Memory B cell (primary cell): ENCODE data around the gene CNTNAP2.
A peak's percentile ranks its signal among the peaks of the same experiment; 100 is the strongest.

Experiments
- ATAC-seq: fragments of 150-1000 bp; cut with Tn5 transposase; 2 replicates; pipeline ENCODE4 v1.10.0; 2021; ENCODE audit warnings: low read depth, mild to moderate bottlenecking, moderate library complexity
- DNase-seq, 2 donors: peaks; one replicate each; pipeline ENCODE4 v3.0.0; 2022; ENCODE audit warnings: low spot score in 2 of 2
- H3K27ac Mint-ChIP-seq: one replicate; pipeline ENCODE4 v1.8.0; 2022; ENCODE audit warnings: mild to moderate bottlenecking, moderate library complexity, mixed read lengths
- H3K27me3 Mint-ChIP-seq: one replicate; pipeline ENCODE4 v1.8.0; 2022; ENCODE audit warnings: mixed read lengths
- H3K36me3 Mint-ChIP-seq: one replicate; pipeline ENCODE4 v1.8.0; 2022; ENCODE audit warnings: mild to moderate bottlenecking, mixed read lengths
- H3K4me1 Mint-ChIP-seq: one replicate; pipeline ENCODE4 v1.8.0; 2022; ENCODE audit warnings: mixed read lengths
- H3K4me3 Mint-ChIP-seq: one replicate; pipeline ENCODE4 v1.8.0; 2022; ENCODE audit warnings: mild to moderate bottlenecking, moderate library complexity, mixed read lengths
- H3K9me3 Mint-ChIP-seq: one replicate; pipeline ENCODE4 v1.8.0; 2022; ENCODE audit warnings: mixed read lengths

CNTNAP2 gene

GRCh38 chr7:146116521-146117222, at the start of gene CNTNAP2:
TSS of gene CNTNAP2 (plus strand) at chr7:146116801. CDS start at chr7:146116877, 76 bp downstream.
- peaks cover 17% of the 10 kb centered on the region for H3K27me3 Mint-ChIP-seq
- H3K27ac Mint-ChIP-seq: no peak within 1 kb of the TSS
- H3K4me1 Mint-ChIP-seq: peaks cover 12% of the 10 kb centered on the region
- DNase-seq: no peak
- H3K36me3 Mint-ChIP-seq: no peaks in the 10 kb centered on the region
- H3K4me3 Mint-ChIP-seq: peak within 1 kb of the TSS; percentile 73
- ATAC-seq: no peak
- no peaks in the 10 kb centered on the region for H3K9me3 Mint-ChIP-seq

- Mint-ChIP-seq H3K4me1 (no peaks in the 10 kb centered on the region), H3K4me3 (no peak overlapping the region), H3K36me3 (no peaks in the 10 kb centered on the region), H3K9me3 (no peaks in the 10 kb centered on the region), H3K27me3 (peaks cover 2% of the 10 kb centered on the region), H3K27ac (no peak overlapping the region)
- ATAC-seq: no peak
- no peak for DNase-seq
Observed at GRCh38 chr7:146067880-146068279, 48.7 kb upstream of the CNTNAP2 start.

GRCh38 chr7:146074195-146074765, 42.3 kb upstream of the CNTNAP2 start:
- H3K9me3 Mint-ChIP-seq: no peaks in the 10 kb centered on the region
- H3K27ac Mint-ChIP-seq: no peak overlapping the region
- no peaks in the 10 kb centered on the region for H3K4me1 Mint-ChIP-seq
- H3K4me3 Mint-ChIP-seq: no peak overlapping the region
- H3K36me3 Mint-ChIP-seq: no peaks in the 10 kb centered on the region
- peaks cover 5% of the 10 kb centered on the region for H3K27me3 Mint-ChIP-seq
- ATAC-seq (no peak), DNase-seq (no peak)

DNA sequence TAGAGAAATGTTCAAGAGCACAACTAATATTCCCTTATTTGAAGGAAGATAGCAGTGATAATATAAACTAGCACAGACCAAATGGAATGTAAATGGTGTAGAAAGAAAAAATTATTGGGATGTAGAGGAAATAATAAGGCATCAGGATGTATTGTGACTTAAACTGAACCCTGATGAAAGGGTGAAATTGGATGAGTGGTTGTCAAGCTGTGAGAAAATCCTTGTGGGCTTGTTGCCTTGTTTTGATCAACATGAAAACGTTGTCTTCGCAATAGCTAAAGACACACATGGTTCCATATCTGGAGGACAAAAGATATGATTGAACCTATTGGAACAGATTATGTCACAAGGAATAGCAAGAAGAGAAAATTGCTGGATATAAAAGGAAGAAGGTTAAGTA, 40.3 kb upstream of the CNTNAP2 start:
- H3K36me3 Mint-ChIP-seq: no peaks in the 10 kb centered on the region
- H3K27ac Mint-ChIP-seq: no peak overlapping the region
- no peaks in the 10 kb centered on the region for H3K4me1 Mint-ChIP-seq
- H3K4me3 Mint-ChIP-seq: no peak overlapping the region
- no peaks in the 10 kb centered on the region for H3K9me3 Mint-ChIP-seq
- no peak for DNase-seq
- ATAC-seq: no peak
- H3K27me3 Mint-ChIP-seq: peaks cover 3% of the 10 kb centered on the region

DNA sequence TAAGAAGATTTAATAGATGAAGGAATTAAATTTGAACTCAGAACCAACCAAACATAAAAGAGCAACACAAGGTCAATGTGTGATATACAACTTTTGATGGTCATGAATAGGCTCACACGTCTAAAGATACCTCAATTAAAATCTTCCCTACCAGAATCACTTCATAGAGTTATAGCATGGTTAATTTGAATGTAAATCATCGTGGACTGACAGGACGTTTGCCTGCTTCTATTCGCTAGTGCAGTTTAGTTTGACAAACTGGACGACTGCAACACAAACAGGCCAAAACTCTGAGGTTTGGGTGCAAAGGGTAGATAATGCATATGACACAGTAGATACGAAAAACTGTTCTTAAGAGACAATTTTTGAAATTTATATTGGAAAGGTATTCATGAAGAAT, 32.5 kb upstream of the CNTNAP2 start:
- Mint-ChIP-seq H3K27ac (no peak overlapping the region), H3K4me3 (no peak overlapping the region), H3K27me3 (no peaks in the 10 kb centered on the region), H3K4me1 (no peaks in the 10 kb centered on the region), H3K36me3 (no peaks in the 10 kb centered on the region), H3K9me3 (no peaks in the 10 kb centered on the region)
- ATAC-seq: no peak
- DNase-seq: no peak

DNA sequence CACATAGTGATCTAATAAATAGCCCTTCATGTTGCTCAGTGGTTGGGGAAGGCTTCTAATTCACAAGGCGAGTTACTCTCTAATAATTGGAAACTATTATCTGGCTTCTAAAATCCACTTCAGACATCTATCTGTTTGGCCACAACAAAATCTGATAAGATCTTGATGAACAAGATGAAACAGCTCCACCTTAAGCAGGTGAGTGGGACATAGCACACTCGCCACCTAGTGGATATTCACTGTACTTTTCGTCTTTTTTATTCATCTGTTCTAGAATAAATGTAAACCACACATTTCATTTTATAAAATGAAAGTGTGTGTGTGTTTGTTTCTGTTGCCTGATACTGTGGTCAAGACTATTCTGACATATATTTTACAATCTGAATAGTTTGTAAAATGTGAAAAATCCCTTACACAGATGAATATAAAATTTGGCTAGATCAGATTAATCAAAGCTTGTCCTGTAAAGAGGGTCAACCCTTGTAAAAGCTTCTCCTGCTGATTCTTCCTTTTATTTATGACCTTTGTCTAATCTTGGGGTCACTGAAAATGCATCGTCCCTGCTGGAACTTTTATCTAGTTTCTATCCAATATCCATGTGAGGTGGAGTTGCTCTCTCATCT, 26.5 kb upstream of the CNTNAP2 start:
- no peaks in the 10 kb centered on the region for H3K4me1 Mint-ChIP-seq
- H3K36me3 Mint-ChIP-seq: no peaks in the 10 kb centered on the region
- H3K27me3 Mint-ChIP-seq: no peaks in the 10 kb centered on the region
- ATAC-seq: no peak
- no peak overlapping the region for H3K4me3 Mint-ChIP-seq
- no peaks in the 10 kb centered on the region for H3K9me3 Mint-ChIP-seq
- no peak overlapping the region for H3K27ac Mint-ChIP-seq
- peak in 1 of 2 donors; percentile 14 for DNase-seq

DNA sequence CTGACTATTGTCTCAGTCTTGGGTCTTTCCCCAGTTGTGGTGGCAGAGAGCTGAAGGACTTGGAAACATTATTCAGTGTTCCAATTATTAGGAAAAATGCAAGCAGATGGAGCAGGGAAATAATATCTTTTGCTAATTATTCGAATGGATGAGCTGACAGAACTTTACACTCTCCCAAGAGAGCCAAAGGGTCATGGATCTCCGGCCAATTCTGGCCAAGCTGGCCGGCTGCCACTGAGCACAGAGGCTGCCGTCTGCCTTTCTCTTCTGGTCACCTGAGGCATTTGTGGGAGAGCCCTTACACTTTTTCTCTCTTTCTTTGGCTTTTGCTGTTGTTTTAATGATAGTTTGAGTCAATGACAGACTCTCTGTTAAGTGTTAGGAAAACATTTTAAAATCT, 22.2 kb upstream of the CNTNAP2 start:
- no peak for DNase-seq
- ATAC-seq: no peak
- H3K4me1 Mint-ChIP-seq: no peaks in the 10 kb centered on the region
- no peaks in the 10 kb centered on the region for H3K36me3 Mint-ChIP-seq
- no peak overlapping the region for H3K27ac Mint-ChIP-seq
- H3K4me3 Mint-ChIP-seq: no peak overlapping the region
- no peaks in the 10 kb centered on the region for H3K27me3 Mint-ChIP-seq
- no peaks in the 10 kb centered on the region for H3K9me3 Mint-ChIP-seq

DNA sequence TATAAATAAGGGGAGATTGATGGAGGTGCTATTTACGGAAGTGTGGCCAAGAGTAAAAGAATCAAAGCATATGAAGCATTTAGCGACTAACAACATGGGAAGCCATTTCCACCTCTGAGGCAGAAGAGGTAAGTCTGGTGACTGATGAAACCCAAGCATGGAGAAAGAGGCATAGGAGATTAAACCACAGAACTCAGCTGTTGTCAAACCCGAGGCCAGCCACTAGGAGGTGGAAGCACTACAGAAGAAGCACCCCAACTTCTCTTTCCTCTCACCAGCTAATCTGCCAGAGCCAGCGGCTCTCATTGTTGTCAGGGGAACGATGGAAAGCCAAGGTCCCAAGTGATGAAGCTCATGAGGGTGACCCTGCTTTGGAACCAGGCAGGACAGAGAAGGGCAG, 19.6 kb upstream of the CNTNAP2 start:
- Mint-ChIP-seq H3K9me3 (no peaks in the 10 kb centered on the region), H3K4me1 (no peaks in the 10 kb centered on the region), H3K27me3 (no peaks in the 10 kb centered on the region)

DNA sequence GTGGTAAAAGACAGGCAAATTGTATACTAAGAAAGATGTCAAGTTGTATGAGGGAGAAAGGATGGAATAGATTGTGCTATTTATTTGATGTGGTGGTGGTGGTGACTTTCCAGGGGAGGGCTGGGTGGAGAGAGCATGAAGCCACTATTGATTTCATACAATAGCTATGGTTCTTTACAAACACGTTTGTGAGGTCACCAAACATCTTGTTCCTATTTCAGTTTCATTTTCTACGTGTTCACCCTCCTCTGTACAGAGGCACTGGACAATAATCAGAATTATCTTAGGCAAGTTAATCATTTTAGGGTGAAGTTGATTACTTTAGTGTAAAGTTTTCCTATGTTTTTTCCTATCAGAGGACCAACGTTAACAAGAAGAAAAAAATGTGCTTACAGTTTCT, 10.3 kb upstream of the CNTNAP2 start:
- no peaks in the 10 kb centered on the region for H3K9me3 Mint-ChIP-seq
- H3K27ac Mint-ChIP-seq: no peak overlapping the region
- no peaks in the 10 kb centered on the region for H3K27me3 Mint-ChIP-seq
- H3K36me3 Mint-ChIP-seq: no peaks in the 10 kb centered on the region
- no peak overlapping the region for H3K4me3 Mint-ChIP-seq
- ATAC-seq (no peak), DNase-seq (no peak)
- H3K4me1 Mint-ChIP-seq: no peaks in the 10 kb centered on the region

More for the DNA sequence above, 19.6 kb upstream of the CNTNAP2 start:
- DNase-seq (no peak), ATAC-seq (no peak)
- no peaks in the 10 kb centered on the region for H3K36me3 Mint-ChIP-seq
- H3K27ac Mint-ChIP-seq: no peak overlapping the region
- no peak overlapping the region for H3K4me3 Mint-ChIP-seq

DNA sequence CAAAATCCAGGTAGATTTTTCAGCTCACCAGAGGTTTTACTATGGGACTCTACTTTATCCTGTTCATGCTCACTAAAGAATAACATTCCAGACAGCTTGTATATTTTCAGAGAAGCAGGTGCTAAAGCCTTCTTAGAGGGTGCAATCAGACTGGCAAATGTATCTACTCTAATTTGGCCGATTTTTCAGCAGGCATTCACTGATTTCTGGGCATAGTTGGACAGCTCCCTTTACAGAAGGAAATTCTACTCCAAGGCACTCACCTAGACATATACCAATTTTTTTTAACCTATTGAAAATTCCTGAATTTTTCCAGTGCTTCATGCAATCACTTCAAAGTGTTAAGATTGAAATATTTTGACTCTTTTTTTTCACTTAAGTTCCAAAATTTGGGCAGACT, 3.8 kb upstream of the CNTNAP2 start:
- Mint-ChIP-seq H3K4me3 (no peak overlapping the region), H3K4me1 (peaks cover 12% of the 10 kb centered on the region), H3K9me3 (no peaks in the 10 kb centered on the region), H3K27me3 (peaks cover 17% of the 10 kb centered on the region), H3K36me3 (no peaks in the 10 kb centered on the region), H3K27ac (no peak overlapping the region)
- DNase-seq (no peak), ATAC-seq (no peak)

- ATAC-seq (no peak), DNase-seq (no peak)
- Mint-ChIP-seq H3K9me3 (no peaks in the 10 kb centered on the region), H3K27me3 (peaks cover 17% of the 10 kb centered on the region), H3K27ac (no peak overlapping the region), H3K4me3 (peak overlapping the region; percentile 73), H3K36me3 (no peaks in the 10 kb centered on the region), H3K4me1 (peaks cover 12% of the 10 kb centered on the region)
Observed at GRCh38 chr7:146115548-146115850, 1.1 kb upstream of the CNTNAP2 start.

DNA sequence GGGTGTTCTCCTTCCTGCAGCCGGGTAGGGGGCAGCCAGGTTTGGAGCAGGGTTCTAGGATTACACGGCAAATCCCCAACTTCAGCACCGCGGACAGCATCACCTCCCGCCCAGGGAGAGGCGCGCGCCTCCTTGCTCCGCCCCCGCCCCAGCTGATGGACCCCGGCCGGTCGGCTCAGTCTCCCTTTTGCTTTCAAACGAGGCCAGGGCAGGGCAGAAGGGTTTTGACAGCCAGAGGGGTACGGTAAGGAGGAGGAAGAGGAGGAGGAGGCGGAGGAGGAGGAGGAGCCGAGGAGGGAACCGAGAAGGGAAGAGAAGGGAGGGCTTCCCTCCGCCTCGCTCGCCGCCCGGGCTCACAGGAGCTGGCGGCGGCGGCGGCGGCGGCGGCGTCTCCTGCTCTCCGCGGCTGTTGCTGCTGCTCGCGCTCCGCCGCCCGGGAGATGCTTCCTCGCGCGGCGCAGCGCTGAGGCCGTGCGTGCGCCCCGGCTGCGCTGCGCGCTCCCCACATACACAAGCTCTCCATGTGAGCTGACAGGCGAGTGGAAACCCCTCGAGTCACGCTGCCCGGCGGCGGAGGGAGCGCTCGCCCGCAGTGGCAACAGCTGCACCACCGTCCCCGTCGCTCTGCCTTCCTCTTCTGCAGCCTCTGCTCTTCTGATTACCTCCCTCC, 615 bp upstream of the CNTNAP2 start:
- no peaks in the 10 kb centered on the region for H3K9me3 Mint-ChIP-seq
- peak overlapping the region; percentile 73 for H3K4me3 Mint-ChIP-seq
- H3K4me1 Mint-ChIP-seq: peaks cover 12% of the 10 kb centered on the region
- H3K27me3 Mint-ChIP-seq: peaks cover 17% of the 10 kb centered on the region
- no peaks in the 10 kb centered on the region for H3K36me3 Mint-ChIP-seq
- DNase-seq (no peak), ATAC-seq (no peak)
- H3K27ac Mint-ChIP-seq: no peak overlapping the region

GRCh38 chr7:146117576-146117975, 975 bp downstream of the CNTNAP2 start:
- H3K27ac Mint-ChIP-seq: no peak overlapping the region
- DNase-seq (no peak), ATAC-seq (no peak)
- no peaks in the 10 kb centered on the region for H3K36me3 Mint-ChIP-seq
- H3K27me3 Mint-ChIP-seq: peaks cover 17% of the 10 kb centered on the region
- H3K4me3 Mint-ChIP-seq: no peak overlapping the region
- H3K4me1 Mint-ChIP-seq: peaks cover 12% of the 10 kb centered on the region
- no peaks in the 10 kb centered on the region for H3K9me3 Mint-ChIP-seq

- DNase-seq: no peak
- no peak overlapping the region for H3K27ac Mint-ChIP-seq
- peaks cover 12% of the 10 kb centered on the region for H3K4me1 Mint-ChIP-seq
- no peaks in the 10 kb centered on the region for H3K9me3 Mint-ChIP-seq
- peaks cover 16% of the 10 kb centered on the region for H3K27me3 Mint-ChIP-seq
- ATAC-seq: no peak
- no peak overlapping the region for H3K4me3 Mint-ChIP-seq
- H3K36me3 Mint-ChIP-seq: no peaks in the 10 kb centered on the region
Observed at GRCh38 chr7:146119002-146119401, 2.4 kb downstream of the CNTNAP2 start.
